SW 1271 (cell line): ENCODE data around the gene KLHL40.

Source experiments
- DNase-seq, 2 experiments: peaks; one replicate each; lab custom pipeline; 2025; lab: John Stamatoyannopoulos, UW

KLHL40 gene

GRCh38 chr3:42668413-42668760 is 16.9 kb upstream of the KLHL40 start:
- DNase-seq, result no peak

GRCh38 chr3:42668793-42669217 is 16.5 kb upstream of the KLHL40 start:
- DNase-seq, result no peak

GRCh38 chr3:42670051-42670576 is 15.2 kb upstream of the KLHL40 start:
- no peak for DNase-seq

- DNase-seq, result no peak
Measured at GRCh38 chr3:42670670-42671069, 14.7 kb upstream of the KLHL40 start.

- DNase-seq, result no peak
Measured at GRCh38 chr3:42672515-42672914, 12.8 kb upstream of the KLHL40 start.

GRCh38 chr3:42673082-42673481 is 12.3 kb upstream of the KLHL40 start:
- no peak for DNase-seq

- DNase-seq, result no peak
Measured at GRCh38 chr3:42674146-42674545, 11.2 kb upstream of the KLHL40 start.

- no peak for DNase-seq
Measured at GRCh38 chr3:42675909-42676308, 9.4 kb upstream of the KLHL40 start.

- DNase-seq, result no peak
Measured at GRCh38 chr3:42678447-42678846, 6.9 kb upstream of the KLHL40 start.

GRCh38 chr3:42680271-42680670 is 5.1 kb upstream of the KLHL40 start:
- no peak for DNase-seq

GRCh38 chr3:42680806-42681205 is 4.5 kb upstream of the KLHL40 start:
- no peak for DNase-seq

GRCh38 chr3:42681361-42682038 is 3.8 kb upstream of the KLHL40 start:
- DNase-seq, result no peak

- no peak for DNase-seq
Measured at GRCh38 chr3:42682301-42683070, 2.9 kb upstream of the KLHL40 start.

GRCh38 chr3:42683875-42684598 is 1.3 kb upstream of the KLHL40 start:
- peak; percentile 74 to 86 for DNase-seq

- DNase-seq, result no peak
Measured at GRCh38 chr3:42684632-42685362, 540 bp upstream of the KLHL40 start.

GRCh38 chr3:42685891-42686820 is 819 bp downstream of the KLHL40 start:
- DNase-seq, result no peak

GRCh38 chr3:42686832-42687650 is 1.7 kb downstream of the KLHL40 start:
- no peak for DNase-seq

GRCh38 chr3:42688016-42688415 is 2.7 kb downstream of the KLHL40 start:
- DNase-seq, result no peak

- DNase-seq, result no peak
Measured at GRCh38 chr3:42688487-42689420, 3.4 kb downstream of the KLHL40 start.
